Omental fat pad (tissue), 4 donors: Measurements from ENCODE around the gene MTERF1. TPM values are rescaled to one million over a fixed set of nuclear protein-coding genes. Genes with fewer than 3 reads are reported as not detected.

Experiments used
- ATAC-seq: fragments of 150-250 bp; one replicate; pipeline ENCODE4 v1.9.1; 2016; ENCODE audit warnings: mild to moderate bottlenecking, moderate library complexity; ENCODE audit not compliant: low FRiP score
- DNase-seq: peaks from one replicate; pipeline ENCODE4 v3.0.0-alpha.2; 2019; ENCODE audit warnings: low spot score
- total RNA-seq, 4 donors: library from RNA; depleted of rRNA; stranded (reverse); fragments of >200 nt; gene quantifications; one replicate each; pipeline ENCODE4 v1.1.0, GENCODE V29; 2016
- TF ChIP-seq, protein P1 (sequence below), 3 donors: fragments of 450-650 bp; IDR thresholded peaks; one replicate each; pipeline ENCODE4 v1.5.1; 2016 to 2017; ENCODE audit warnings: antibody characterized with exemption in 3 of 3, mild to moderate bottlenecking in 3 of 3, moderate library complexity in 2 of 3

The MTERF1 gene
- total RNA-seq, 4 donors from 2014 or later: 3.7 to 8.4 (median 7.5) TPM

DNA sequence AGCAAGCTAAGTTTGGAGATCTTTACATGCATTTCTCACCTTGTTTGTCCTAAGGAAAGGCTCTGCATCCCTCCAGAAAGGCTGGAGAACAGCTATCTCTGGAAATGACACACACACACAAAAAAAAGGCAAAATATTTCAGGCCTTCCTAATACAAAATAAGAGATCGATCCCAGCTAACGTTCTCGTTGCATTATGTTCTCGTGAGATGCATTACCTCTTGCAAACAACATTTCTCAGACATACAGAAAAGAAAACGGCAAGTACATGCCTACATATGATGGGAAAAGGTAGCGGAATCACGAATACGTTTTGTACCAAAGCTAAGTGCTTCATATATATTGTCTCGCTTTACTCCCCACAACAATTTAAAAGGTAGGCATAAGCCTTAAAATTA lies 488 bp downstream of the MTERF1 start:
- ATAC-seq (no peak), DNase-seq (no peak)
- TF ChIP-seq, protein P1, sequence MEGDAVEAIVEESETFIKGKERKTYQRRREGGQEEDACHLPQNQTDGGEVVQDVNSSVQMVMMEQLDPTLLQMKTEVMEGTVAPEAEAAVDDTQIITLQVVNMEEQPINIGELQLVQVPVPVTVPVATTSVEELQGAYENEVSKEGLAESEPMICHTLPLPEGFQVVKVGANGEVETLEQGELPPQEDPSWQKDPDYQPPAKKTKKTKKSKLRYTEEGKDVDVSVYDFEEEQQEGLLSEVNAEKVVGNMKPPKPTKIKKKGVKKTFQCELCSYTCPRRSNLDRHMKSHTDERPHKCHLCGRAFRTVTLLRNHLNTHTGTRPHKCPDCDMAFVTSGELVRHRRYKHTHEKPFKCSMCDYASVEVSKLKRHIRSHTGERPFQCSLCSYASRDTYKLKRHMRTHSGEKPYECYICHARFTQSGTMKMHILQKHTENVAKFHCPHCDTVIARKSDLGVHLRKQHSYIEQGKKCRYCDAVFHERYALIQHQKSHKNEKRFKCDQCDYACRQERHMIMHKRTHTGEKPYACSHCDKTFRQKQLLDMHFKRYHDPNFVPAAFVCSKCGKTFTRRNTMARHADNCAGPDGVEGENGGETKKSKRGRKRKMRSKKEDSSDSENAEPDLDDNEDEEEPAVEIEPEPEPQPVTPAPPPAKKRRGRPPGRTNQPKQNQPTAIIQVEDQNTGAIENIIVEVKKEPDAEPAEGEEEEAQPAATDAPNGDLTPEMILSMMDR (IDR thresholded peaks at IDR 0.05): no peak

DNA sequence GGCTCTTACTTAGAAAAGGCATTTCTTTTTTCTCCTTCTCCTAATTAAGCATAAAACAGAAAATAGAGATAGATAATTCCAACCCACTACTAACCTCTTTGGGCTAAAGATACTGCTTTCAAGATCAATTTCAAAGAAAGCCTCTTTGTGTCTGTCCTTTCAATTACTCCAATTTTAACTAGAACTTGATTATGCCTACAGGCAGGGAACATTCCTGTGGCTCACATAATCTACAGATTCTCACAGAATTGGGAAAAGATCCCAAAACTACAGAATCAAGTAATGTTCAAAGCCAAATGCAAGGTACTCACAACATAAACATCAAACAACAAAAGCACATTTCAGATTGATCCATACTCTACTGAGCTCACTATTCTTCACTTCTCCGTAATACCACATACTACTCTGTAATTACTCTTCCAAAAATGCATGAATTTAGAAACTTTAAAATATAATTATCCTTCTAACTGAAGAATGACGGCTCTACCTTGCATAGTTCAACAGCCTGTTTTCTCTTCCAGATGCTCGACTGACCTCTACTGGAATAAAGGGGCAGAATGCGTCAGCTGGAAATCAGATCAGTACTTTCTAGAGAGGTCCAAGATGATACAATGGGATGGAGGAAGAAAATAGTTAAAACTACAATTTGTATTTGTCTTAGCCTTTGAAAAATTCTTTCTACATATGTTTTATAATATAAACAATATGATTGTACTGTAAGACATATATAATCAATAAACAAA lies 3.9 kb downstream of the MTERF1 start:
- TF ChIP-seq, protein P1 (IDR thresholded peaks at IDR 0.05): no peak
- DNase-seq (no peak), ATAC-seq (no peak)

DNA sequence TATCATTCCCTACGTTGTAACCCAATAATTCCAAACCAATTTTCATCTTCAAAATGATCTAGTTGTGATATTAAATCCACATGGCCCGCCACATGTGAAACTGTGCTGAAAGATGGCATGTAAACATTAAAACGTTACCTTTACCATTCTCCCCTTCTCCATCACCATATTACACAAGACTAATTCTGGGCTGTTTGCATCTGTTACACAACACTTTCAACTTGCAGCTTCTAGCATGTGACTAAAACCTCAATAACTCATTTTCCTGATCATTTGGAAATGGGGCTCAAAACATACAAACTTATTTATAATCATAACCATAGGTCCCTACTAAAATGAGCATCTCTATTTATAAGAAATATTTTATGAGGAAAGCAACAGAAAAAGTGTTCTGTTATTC lies 4.7 kb downstream of the MTERF1 start:
- TF ChIP-seq, protein P1 (IDR thresholded peaks at IDR 0.05): no peak
- no peak for DNase-seq
- no peak for ATAC-seq

DNA sequence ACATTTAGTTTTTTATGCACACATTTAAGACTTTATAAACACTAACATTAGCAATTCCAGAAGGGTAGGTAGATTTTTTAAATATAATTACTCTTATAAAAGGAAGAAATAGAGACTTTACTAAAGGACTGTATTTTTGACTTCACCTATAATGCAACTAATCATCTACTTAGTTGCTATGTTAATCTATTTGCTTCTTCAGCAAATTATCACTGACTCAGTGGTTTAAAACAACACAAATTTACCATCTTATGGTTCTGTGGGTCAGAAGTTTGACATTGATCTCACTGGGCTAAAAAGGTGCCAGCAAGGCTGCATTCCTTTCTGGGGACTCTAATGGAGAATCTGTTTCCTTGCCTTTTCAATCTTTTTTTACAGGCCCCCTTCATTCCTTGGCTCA lies 7.6 kb downstream of the MTERF1 start:
- ATAC-seq: no peak
- no peak for DNase-seq
- TF ChIP-seq, protein P1 (IDR thresholded peaks at IDR 0.05): no peak

DNA sequence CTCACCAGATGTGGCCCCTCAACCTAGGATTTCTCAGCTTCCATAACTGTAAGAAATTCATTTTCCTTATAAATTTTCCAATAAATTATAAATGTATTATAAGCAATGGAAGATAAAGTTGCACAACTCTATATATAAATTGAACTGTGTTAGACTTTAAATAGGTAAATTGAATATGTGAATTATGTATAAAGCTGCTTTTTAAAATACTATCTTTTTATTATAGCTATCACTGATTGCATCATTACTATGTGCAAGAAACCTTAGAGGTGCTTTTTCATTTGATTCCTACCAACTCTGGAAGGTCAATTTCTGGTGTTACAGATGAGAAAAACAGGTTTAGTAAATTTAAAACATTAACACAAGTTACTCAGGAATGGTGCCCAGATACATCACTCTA lies 8.4 kb downstream of the MTERF1 start:
- TF ChIP-seq, protein P1 (IDR thresholded peaks at IDR 0.05): no peak
- no peak for DNase-seq
- no peak for ATAC-seq

DNA sequence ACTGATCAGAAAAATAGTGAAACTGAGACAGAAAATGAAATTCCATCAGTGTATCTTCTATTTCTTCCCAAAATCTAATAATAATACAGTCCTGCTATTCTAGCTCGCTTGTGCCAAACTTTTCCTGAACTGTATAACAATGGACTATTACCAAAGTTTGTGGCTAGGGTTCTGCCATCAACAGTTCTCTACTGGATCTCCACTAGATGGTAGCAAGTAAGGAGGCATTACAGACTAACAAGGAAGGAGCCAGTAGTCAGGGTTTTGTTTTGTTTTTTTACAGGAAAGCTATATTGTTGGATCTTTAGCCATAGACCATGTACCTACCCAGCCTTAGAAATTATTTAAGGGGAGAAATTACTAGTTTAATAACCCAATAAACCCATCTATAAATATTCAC lies 10.8 kb downstream of the MTERF1 start:
- TF ChIP-seq, protein P1 (IDR thresholded peaks at IDR 0.05): no peak
- ATAC-seq (no peak), DNase-seq (no peak)

DNA sequence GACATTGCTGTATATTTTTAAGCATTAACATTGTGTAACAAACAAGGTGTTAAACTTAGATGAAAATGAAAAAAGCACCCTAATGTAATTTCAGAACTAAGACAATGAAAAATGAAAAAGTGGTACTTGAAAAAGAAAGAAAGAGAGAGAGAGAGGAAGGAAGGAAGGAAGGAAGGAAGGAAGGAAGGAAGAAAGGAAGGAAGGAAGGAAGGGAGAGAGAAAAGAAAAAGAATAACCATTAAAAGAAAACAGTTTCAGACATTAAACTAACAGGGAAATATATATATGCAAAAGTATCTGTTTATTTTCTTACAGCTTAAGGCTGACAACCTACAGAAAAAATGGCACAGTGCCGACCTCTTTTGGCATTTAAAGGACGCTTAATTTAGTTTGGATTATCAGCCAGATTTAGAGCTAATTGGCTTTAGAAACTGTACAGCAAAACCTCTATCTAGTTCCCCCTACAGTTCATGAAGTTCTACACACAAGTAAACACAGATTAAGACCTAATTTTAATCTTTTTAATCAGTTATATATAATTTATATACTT lies 13.8 kb downstream of the MTERF1 start:
- TF ChIP-seq, protein P1 (IDR thresholded peaks at IDR 0.05): no peak
- no peak for ATAC-seq
- DNase-seq: no peak
